ENCODE data around the gene MAPK8. TPM values are rescaled to one million over a fixed set of nuclear protein-coding genes. Genes with fewer than 3 reads are reported as not detected.

Gene MAPK8
- total RNA-seq, 4 donors from 2014 or later, result 29.7 to 126 (median 67.8) TPM

DNA sequence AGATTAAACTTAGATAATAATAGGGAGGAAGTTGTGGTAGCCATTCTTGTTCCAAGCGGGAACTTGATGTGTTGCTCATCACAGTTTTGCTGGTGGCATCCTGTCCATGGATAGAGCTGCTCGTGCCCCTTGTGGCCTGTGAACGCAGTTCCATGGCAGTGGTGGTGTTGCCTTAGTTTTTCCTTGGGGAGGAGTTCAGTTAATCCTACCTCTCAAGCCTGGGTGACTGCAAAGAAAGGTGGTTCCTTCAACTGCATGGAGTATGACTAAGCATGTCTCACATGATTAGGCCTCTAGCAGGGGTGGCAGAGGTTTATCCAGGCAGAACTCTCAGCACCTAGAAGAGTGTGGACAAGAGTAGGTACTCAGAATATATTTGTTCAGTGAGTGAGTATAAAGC, 99.7 kb downstream of the MAPK8 start:
- no peak for TF ChIP-seq EP300 (IDR thresholded peaks at IDR 0.05; ENCODE audit: low read depth)
- no peak for TF ChIP-seq POLR2A (IDR thresholded peaks at IDR 0.05)
- TF ChIP-seq, protein P1, sequence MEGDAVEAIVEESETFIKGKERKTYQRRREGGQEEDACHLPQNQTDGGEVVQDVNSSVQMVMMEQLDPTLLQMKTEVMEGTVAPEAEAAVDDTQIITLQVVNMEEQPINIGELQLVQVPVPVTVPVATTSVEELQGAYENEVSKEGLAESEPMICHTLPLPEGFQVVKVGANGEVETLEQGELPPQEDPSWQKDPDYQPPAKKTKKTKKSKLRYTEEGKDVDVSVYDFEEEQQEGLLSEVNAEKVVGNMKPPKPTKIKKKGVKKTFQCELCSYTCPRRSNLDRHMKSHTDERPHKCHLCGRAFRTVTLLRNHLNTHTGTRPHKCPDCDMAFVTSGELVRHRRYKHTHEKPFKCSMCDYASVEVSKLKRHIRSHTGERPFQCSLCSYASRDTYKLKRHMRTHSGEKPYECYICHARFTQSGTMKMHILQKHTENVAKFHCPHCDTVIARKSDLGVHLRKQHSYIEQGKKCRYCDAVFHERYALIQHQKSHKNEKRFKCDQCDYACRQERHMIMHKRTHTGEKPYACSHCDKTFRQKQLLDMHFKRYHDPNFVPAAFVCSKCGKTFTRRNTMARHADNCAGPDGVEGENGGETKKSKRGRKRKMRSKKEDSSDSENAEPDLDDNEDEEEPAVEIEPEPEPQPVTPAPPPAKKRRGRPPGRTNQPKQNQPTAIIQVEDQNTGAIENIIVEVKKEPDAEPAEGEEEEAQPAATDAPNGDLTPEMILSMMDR (IDR thresholded peaks at IDR 0.05), result no peak
- TF ChIP-seq POLR2AphosphoS5 (IDR thresholded peaks at IDR 0.05), result no peak

DNA sequence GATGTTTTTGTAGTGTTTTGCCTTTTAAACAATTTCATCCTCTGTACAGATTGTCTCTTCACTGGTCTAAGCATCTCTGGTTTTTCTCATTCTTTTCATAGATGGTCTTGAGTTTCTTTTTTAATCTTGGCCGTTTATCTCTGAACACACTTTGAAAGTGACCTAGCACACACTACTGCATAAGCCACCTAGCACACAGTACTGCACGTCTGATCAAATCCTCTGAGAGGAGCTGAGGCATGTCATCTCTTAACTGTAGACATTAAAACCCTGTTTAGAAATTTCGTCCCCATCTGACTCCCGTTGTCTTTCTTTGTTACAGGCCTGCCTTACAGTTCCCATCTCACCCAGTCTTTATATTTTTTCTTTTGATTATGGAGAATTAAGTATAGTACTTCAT, 100.2 kb downstream of the MAPK8 start:
- Histone ChIP-seq H3K27ac (no peak overlapping the region), H3K4me3 (no peak overlapping the region), H3K27me3 (no peaks in the 10 kb centered on the region), H3K4me1 (no peaks in the 10 kb centered on the region), H3K36me3 (peaks cover 0 to 16% (median 7%) of the 10 kb centered on the region in 4 donors), H3K9me3 (no peaks in the 10 kb centered on the region)
- TF ChIP-seq POLR2AphosphoS5 (IDR thresholded peaks at IDR 0.05) (no peak), EP300 (IDR thresholded peaks at IDR 0.05; ENCODE audit: low read depth) (no peak), POLR2A (IDR thresholded peaks at IDR 0.05) (no peak)
- TF ChIP-seq, protein P1 (IDR thresholded peaks at IDR 0.05), result no peak
- intact Hi-C loops (cut with DNase I; ENCODE audit: low total_unique reads) (no loop called here), in situ Hi-C loops (cut with MboI; ENCODE audit: low pct_ligation_motif_present in 1 of 4, low pct_unique_long_range_greater_than_20kb in 1 of 4, low sequenced_read_pairs in 3 of 4) (no loop called here)
- no peak for DNase-seq
- 93 to 100% methylated on average over 4 of the region's 4 CpGs for WGBS, 2 donors (ENCODE audit: low coverage in 1 of 2)

More for the DNA sequence above, 99.7 kb downstream of the MAPK8 start:
- intact Hi-C loops (cut with DNase I; ENCODE audit: low total_unique reads) (no loop called here), in situ Hi-C loops (cut with MboI; ENCODE audit: low pct_ligation_motif_present in 1 of 4, low pct_unique_long_range_greater_than_20kb in 1 of 4, low sequenced_read_pairs in 3 of 4) (no loop called here)
- Histone ChIP-seq H3K4me1 (no peaks in the 10 kb centered on the region), H3K36me3 (peaks cover 0 to 16% (median 7%) of the 10 kb centered on the region in 4 donors), H3K27ac (no peak overlapping the region), H3K27me3 (no peaks in the 10 kb centered on the region), H3K9me3 (no peaks in the 10 kb centered on the region), H3K4me3 (no peak overlapping the region)
- no peak for DNase-seq
- WGBS, 2 donors (ENCODE audit: low coverage in 1 of 2), result 92 to 96% methylated on average over 3 of the region's 3 CpGs

DNA sequence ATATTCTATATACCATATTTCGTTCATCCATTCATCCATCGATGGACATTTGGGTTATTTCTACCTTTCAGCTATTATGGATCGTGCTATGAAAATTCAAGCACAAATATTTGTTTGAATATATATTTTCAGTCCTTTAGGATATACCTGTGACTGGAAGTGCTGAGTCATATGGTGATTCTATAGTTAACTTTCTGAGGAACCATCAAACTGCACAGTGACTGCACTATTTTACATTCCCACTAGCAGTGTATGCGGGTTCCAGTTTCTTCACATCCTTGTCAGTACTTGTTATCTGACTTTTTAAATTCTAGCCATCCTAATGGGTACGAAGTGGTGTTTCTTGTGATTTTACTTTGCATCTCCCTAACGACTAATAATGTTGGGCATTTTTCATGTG, 104.0 kb downstream of the MAPK8 start:
- peaks cover 0 to 31% (median 9%) of the 10 kb centered on the region in 4 donors for H3K36me3 ChIP-seq
- in situ Hi-C loops (cut with MboI; ENCODE audit: low pct_ligation_motif_present in 1 of 4, low pct_unique_long_range_greater_than_20kb in 1 of 4, low sequenced_read_pairs in 3 of 4), result no loop called here
- intact Hi-C loops (cut with DNase I; ENCODE audit: low total_unique reads), result no loop called here
- no peak overlapping the region for H3K27ac ChIP-seq
- H3K9me3 ChIP-seq, result peaks cover 0 to 8% of the 10 kb centered on the region in 2 donors
- TF ChIP-seq EP300 (IDR thresholded peaks at IDR 0.05; ENCODE audit: low read depth) (no peak), POLR2A (IDR thresholded peaks at IDR 0.05) (no peak), POLR2AphosphoS5 (IDR thresholded peaks at IDR 0.05) (no peak)
- TF ChIP-seq, protein P1 (IDR thresholded peaks at IDR 0.05), result no peak
- no peak for DNase-seq
- no peaks in the 10 kb centered on the region for H3K27me3 ChIP-seq
- H3K4me3 ChIP-seq, result no peak overlapping the region
- H3K4me1 ChIP-seq, result no peaks in the 10 kb centered on the region
- 96 to 98% methylated on average over 6 of the region's 6 CpGs for WGBS, 2 donors (ENCODE audit: low coverage in 1 of 2)

DNA sequence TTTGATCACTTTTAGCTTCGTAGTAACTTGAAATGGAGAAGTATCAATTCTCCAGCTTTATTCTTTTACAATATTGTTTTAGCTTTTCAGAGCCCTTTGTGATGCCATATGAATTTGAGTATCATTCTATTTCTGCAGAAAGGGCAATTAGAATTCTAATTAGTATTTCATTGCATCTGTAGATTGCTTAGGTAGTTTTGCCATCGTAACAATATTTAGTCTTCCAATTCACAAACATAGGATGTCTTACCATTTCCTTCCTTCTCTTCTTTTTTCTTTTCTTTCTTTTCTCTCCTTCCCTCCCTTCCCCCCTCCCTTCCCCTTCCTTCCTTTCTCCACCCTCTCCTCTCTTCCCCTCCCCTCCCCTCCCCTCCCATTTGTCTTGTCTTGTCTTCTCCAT, 105.0 kb downstream of the MAPK8 start:
- intact Hi-C loops (cut with DNase I; ENCODE audit: low total_unique reads) (no loop called here), in situ Hi-C loops (cut with MboI; ENCODE audit: low pct_ligation_motif_present in 1 of 4, low pct_unique_long_range_greater_than_20kb in 1 of 4, low sequenced_read_pairs in 3 of 4) (no loop called here)
- H3K27ac ChIP-seq, result no peak overlapping the region
- H3K4me3 ChIP-seq, result no peak overlapping the region
- H3K27me3 ChIP-seq, result no peaks in the 10 kb centered on the region
- DNase-seq, result no peak
- TF ChIP-seq POLR2A (IDR thresholded peaks at IDR 0.05), result no peak
- TF ChIP-seq, protein P1 (IDR thresholded peaks at IDR 0.05), result no peak
- no peak for TF ChIP-seq POLR2AphosphoS5 (IDR thresholded peaks at IDR 0.05)
- no peak for TF ChIP-seq EP300 (IDR thresholded peaks at IDR 0.05; ENCODE audit: low read depth)
- H3K4me1 ChIP-seq, result no peaks in the 10 kb centered on the region
- peaks cover 0 to 8% of the 10 kb centered on the region in 2 donors for H3K9me3 ChIP-seq
- peaks cover 0 to 31% (median 9%) of the 10 kb centered on the region in 4 donors for H3K36me3 ChIP-seq
- WGBS, 2 donors (ENCODE audit: low coverage in 1 of 2), result 94 to 95% methylated on average over 2 of the region's 2 CpGs

All from transverse colon (tissue), 4 donors.